VCaP (cell line): ENCODE measurements around the gene IL17D.
A peak's percentile ranks its signal among the peaks of the same experiment; 100 is the strongest.

Experiments used
- H3K27ac ChIP-seq: fragments of 450-650 bp; 2 replicates; pipeline ENCODE4 v1.5.1; 2017
- CTCF ChIP-seq: fragments of 450-650 bp; conservative IDR thresholded peaks from 2 replicates; pipeline ENCODE4 v1.5.1; 2017; ENCODE audit warnings: mild to moderate bottlenecking, moderate library complexity

Gene IL17D

DNA sequence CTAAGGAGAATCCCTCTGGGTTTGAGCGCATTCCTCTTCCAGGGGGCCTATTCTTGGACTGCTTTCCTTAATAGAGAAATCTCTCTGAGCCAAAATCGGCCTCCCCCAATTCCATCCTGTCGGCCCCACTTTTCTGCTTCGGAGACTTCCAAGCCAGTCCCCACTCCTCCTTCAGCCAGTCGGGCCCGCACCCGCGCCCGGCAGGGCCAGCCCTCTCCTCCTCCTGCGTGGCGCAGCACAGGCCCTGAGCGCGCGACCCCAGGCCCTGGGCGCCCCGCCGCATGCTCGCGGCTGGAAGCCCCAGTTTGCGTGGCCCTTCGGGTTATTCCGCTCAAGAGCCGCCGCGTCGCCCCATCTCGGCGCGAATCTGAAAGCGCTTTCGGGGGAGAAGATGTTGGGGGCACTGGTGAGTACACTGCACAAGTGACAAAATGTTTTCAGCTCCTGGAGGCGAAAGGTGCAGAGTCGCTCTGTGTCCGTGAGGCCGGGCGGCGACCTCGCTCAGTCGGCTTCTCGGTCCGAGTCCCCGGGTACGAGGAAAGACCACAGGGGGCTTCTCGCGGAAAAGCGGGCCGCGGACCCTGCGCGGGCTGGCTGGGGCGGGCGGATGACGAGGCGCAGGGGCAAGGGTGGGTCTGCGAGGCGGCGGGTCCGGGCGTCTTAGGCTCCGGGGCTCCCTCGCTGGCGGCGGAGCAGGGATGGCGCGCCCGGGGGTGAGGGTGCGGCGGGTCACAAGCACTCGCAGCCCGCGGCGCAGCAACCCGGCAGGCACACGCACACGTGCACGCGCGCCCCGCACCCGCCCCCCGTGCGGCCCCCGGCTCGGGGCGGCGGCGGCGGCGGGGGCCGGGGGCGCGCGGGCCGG is at the start of gene IL17D:
IL17D (plus strand) TSS at position 785 of the 865 bp plus-strand sequence. CDS start 303 bp downstream, outside the sequence.
- peak within 1 kb of the TSS; percentile 82 for H3K27ac ChIP-seq
- no peak for TF ChIP-seq CTCF

DNA sequence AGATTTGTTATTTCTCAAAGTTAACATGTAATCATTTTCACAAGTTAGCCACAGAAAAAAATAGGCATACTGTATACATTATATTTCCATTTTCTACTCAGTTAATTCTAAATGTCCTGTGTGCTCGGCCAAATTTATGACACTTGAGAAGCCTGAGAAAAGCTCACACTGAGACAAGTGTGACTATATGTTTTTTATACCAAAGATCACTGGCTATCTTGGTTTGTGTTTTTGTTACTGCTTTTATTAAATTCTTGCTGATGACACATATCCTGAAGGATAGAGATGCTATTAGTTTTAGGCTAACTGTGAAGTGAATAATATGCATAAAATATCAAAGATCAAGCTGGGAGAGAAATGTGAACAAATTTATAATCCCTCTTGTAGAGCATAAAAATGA is 49.3 kb upstream of the IL17D start:
- no peak overlapping the region for H3K27ac ChIP-seq
- TF ChIP-seq CTCF = no peak

GRCh38 chr13:20658451-20659040 is 45.0 kb upstream of the IL17D start:
- no peak overlapping the region for H3K27ac ChIP-seq
- TF ChIP-seq CTCF = no peak

- H3K27ac ChIP-seq = no peak overlapping the region
- TF ChIP-seq CTCF = no peak
These were observed 39.1 kb upstream of the IL17D start for GRCh38 chr13:20664351-20664750.

DNA sequence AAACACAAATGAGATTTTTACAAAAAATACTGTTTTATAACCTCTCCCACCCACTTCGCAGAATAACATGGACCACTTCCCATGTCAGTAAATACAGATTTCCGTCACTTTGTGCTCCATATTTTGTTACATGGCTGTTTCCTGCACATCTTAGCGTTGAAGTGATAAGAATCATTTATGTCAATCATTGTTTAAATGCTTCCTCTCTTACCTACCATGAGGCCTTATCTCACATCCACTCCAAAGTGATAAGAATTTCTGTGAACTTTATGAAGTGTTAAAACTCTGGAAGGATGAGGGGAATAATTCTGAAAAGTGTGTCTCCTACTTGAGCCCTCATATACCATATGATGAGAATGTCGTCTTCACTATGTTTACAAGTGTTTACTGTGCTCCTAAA is 36.6 kb upstream of the IL17D start:
- no peak for TF ChIP-seq CTCF
- H3K27ac ChIP-seq = no peak overlapping the region

- no peak for TF ChIP-seq CTCF
- no peak overlapping the region for H3K27ac ChIP-seq
These were observed 35.6 kb upstream of the IL17D start for GRCh38 chr13:20667857-20668437.

DNA sequence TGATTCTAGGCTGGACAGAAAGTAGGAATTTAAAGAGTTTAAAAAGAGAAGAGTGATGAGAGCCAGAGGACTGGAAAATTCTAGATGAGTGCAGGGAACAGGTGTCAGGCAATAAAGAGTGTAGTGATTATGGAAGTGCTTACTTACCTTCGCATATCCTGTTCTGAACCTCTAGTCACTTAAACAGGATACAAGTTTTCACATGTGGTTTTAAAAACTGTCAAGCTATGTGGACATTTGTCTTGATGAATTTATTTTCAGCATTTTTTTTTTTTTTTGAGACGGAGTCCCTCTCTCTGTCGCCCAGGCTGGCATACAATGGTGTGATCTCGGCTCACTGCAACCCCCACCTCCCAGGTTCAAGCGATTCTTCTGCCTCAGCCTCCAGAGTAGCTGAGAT is 34.3 kb upstream of the IL17D start:
- no peak overlapping the region for H3K27ac ChIP-seq
- TF ChIP-seq CTCF = no peak
